SK-N-SH (cell line): ENCODE data around the gene LACTB.

Source experiments
- CHD2 ChIP-seq: fragments of 150-350 bp; IDR thresholded peaks from 2 replicates; pipeline ENCODE4 v1.6.1; 2018; ENCODE audit warnings: low read length; ENCODE audit not compliant: partially characterized antibody
- REST ChIP-seq: IDR thresholded peaks from 2 replicates; pipeline ENCODE4 v1.6.1; 2012; ENCODE audit warnings: mild to moderate bottlenecking, low read depth, low read length, moderate library complexity

GRCh38 chr15:63121382-63122001 lies at the start of gene LACTB:
- peak; percentile 30 for TF ChIP-seq CHD2
- TF ChIP-seq REST: peak; percentile 18; the same call in 1 of the 2 replicates
